ENCODE data around the gene MLC1.
A peak's percentile ranks its signal among the peaks of the same experiment; 100 is the strongest.

Gene MLC1

GRCh38 chr22:50035131-50035881 lies 49.9 kb downstream of the MLC1 start:
- no peak for DNase-seq

- no peak for DNase-seq
Observed at GRCh38 chr22:50034126-50035081, 50.8 kb downstream of the MLC1 start.

DNA sequence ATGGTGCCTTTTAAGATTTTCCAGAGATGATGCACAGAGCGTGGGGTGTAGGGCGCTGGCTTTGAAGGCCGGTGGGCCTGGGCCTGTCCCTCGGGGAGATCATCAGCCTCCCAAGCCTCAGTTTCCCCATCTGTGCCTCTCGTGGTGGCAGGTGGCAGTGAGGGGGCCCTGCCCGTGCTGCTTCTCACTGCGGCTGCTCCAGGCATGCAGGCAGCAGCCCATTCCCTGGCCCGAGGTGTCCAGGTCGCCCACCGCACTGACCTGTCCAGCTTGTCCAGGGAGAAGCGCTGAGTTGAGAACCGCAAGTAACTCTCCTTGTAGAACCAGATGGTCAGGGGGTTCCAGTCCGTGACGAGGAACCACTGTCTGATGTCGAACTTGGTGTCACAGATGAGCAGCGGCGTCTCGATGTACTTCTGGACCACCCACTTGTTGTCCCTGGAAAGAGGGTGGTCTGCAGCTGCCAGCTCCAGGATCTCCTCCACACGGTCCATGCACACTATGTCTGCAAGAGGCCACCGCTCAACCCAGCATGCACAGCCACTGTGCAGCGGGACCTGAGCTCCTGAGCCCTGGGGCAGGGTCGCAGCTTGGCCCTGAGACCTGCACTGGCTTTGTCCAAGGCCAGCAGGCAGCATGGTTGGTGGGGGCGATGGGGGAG lies 52.2 kb downstream of the MLC1 start:
- DNase-seq, result no peak

DNA sequence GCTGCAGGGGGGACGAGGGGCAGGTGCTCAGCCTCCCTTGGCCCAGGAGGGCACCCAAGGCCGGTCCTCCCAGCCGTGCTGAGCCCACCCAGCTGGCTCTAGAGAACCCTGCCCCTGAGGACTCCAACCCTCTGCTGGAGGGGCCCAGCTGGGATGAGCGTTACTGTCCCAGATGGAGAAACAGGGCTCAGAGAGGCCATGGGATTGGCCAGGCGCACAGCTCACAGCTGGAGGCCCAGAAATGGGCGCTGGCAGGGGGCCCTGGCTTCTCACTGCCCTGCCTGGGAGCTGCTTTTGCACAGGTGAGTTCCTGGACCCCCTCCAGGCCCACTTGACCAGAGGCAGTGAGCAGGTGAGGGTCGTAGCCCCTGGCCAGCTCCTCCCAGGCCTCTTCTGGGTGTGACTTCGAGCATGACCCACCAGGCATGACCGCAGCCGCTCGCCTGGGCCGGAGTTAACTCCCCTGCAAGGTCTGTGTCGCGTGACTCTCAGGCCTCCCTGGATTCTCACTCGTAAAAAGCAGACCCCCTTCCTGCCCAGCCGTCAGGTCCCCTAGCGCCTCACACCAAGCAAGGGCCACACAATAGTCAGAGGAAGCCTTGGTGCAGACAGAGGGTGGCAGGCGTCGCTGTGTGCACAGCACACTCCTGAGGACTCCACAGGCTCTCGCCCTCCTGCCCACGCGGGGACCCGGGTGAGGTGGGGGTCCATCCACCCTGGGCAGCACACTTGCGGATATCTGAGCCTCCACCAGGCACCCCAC lies 52.9 kb downstream of the MLC1 start:
- DNase-seq, result no peak

DNA sequence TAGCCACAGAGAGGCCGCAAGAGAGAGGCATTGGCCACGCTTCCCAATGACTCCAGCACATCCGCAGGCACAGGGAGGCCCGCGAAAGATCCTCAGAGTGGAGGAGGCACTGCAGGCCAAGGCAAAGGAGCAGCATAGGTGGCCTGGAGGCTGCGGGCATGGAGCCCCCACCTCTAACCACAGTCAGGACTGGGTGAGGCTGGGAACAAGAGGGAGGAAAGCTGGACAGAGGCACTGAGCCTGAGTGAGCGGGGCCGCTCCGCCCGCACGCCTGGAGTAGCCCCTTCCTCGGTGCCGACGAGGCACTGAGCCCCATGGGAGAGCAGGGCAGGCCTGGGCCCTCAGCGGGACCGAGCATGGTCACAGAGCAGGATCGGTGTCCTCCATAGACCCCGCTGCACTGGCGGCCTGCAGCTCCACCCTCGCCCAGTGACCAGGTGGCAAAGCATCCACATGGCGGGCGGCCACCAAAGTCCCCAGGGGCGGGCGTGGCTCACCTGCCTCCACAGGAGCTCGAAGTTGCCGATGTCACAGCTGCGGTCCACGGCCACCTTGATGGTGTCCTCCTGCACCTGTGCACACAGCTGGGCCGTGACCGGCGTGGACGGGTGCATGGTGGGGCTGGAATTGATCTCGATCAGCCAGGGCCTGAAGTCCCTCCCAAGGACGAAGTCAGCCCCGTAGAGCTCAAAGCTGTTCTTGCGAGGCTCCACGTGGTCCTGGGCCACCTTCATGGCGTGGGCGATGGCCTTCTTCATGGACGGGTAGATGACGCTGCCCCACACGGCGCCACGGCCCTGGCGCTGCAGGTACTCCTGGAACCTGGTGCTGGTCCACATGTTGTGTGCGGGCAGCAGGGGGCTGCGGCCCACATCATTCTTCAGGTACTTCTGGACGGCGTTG lies 53.8 kb downstream of the MLC1 start:
- no peak for DNase-seq

GRCh38 chr22:50030297-50031188 lies 54.7 kb downstream of the MLC1 start:
- DNase-seq, result peak; percentile 56

- no peak for DNase-seq
Observed at GRCh38 chr22:50027639-50028537, 57.3 kb downstream of the MLC1 start.

- DNase-seq, result no peak
Observed at GRCh38 chr22:50025993-50026392, 59.2 kb downstream of the MLC1 start.

DNA sequence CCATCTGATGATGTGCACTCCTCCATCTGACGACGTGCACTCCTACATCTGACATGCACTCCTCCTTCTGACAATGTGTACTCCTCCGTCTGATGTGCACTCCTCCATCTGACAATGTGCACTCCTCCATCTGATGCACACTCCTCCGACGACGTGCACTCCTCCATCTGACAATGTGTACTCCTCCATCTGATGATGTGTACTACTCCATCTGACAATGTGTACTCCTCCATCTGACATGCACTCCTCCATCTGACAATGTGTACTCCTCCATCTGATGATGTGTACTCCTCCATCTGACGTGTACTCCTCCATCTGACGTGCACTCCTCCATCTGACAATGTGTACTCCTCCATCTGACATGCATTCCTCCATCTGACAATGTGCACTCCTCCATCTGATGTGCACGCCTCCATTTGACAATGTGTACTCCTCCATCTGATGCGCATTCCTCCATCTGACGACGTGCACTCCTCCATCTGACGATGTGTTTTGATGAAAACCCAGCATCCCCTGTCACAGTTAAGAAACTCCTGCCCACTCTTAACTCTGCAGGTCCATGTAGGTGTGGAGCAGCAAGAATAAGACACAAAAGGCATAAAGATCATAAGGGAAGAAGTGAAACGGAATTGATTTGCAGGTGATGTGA lies 62.9 kb downstream of the MLC1 start:
- DNase-seq, result no peak

DNA sequence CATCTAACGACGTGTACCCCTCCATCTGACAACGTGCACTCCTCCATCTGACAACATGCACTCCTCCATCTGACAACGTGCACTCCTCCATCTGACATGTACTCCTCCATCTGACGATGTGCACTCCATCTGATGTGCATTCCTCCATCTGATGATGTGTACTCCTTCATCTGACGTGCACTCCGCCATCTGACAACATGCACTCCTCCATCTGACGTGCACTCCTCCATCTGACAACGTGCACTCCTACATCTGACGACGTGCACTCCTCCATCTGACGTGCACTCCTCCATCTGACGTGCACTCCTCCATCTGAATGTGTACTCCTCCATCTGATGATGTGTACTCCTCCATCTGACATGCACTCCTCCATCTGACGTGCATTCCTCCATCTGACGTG lies 64.6 kb downstream of the MLC1 start:
- DNase-seq, result no peak

DNA sequence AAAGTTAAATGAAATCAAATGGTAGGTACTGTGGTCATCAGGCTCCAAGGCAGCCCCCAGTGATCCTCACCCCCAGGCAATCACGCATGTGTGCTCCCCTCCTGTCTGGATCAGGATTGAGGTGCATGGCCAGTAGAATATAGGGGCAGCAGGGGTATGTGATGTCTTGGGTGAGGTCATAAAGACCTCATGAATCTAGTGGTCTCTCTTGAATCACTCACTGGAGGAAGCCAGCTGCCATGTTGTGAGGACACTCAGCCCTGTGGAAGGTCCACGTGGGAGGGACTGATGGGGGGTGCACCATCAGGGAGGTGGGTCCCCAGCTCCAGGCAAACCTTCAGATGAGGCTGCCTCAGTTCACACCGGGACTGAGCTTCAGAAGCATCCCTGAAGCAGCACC lies 65.9 kb downstream of the MLC1 start:
- DNase-seq, result no peak

GRCh38 chr22:50018608-50019285 lies 66.5 kb downstream of the MLC1 start:
- DNase-seq, result no peak

DNA sequence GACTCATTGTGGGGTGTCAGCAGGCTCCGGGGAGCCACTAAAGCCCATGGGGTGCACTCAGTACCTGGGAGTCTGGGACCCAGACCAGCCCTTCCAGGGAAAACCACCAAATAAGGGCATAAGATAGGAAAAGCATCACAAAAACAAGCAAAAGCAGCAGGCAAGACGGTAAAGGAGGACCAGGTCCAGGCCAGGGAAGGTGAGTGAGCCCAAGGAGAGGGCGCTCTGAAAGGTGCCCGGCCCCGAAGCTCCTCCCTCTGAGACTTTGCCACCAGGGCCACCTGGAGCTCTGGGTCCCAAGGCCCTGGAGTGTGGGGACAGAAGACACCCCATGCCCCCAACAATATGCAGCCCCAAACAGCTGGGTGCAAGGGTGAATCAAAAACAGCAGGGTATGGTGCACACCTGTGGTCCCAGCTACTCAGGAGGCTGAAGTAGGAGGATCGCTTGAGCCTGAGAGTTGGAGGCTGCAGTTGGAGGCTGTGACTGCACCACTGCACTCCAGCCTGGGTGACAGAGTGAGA lies 67.5 kb downstream of the MLC1 start:
- DNase-seq, result no peak

DNA sequence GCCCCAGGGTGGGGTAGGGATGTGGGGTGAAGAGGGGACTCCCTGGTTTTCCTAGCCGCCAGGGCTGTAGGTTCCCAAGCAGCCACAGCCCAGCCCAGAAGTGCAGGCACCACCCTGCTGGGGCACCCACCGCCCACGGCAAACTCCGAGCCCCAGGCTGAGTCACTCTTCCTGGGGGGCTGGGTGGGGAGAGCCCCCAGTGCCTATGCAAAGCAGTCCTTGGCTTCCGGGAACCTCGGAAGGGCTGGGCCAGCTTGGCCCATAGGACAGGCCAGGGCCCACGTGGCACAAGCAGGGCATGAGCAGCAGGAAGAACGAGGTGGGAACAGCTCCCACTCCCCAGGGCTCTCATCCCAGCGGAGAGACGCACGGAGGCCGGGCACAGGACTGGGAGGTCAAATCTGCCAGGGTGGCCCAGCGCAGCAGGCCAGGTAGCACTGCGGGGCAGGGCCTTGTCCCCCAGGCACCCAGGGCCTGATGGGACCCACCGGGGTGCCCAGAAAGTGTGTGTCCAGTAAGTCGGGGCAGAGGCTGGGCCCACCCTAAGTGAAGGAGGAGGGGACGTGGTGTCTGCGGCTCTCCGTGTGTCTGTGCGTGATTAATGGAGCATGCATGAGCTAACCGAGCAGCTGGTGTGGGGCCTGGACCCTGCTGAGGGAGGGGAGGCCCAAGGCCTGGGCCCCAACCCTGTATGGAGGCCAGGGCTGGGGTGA lies 68.1 kb downstream of the MLC1 start:
- no peak for DNase-seq

GRCh38 chr22:50016308-50016987 lies 68.8 kb downstream of the MLC1 start:
- DNase-seq, result no peak
